GM19468 (cell line): Measurements from ENCODE around the gene PEPD.
A peak's percentile ranks its signal among the peaks of the same experiment; 100 is the strongest.
"Not testable (repeated sequence)": the region's sequence is repeated elsewhere in the genome, so short reads cannot be mapped to it uniquely, and the experiment has no call there.

Experiments
- ATAC-seq: cut with Tn5 transposase; IDR thresholded peaks from one replicate; pipeline ENCODE4 v1.9.1; 2021; ENCODE audit warnings: mild to moderate bottlenecking, moderate library complexity, moderate number of reproducible peaks; ENCODE audit not compliant: unreplicated experiment; ENCODE audit errors: extremely low read depth

PEPD gene

GRCh38 chr19:33521480-33522370 is at the start of gene PEPD:
Gene PEPD, minus strand, starts transcription at chr19:33521791. Its CDS starts 31 bp downstream, at chr19:33521760.
- peak; percentile 61 for ATAC-seq

- no peak for ATAC-seq
Measured at GRCh38 chr19:33569821-33570220, 48.2 kb upstream of the PEPD start.

GRCh38 chr19:33568706-33569105 is 47.1 kb upstream of the PEPD start:
- ATAC-seq = no peak

GRCh38 chr19:33564836-33565338 is 43.3 kb upstream of the PEPD start:
- no peak for ATAC-seq

GRCh38 chr19:33562636-33563035 is 41.0 kb upstream of the PEPD start:
- ATAC-seq = no peak

- not testable (repeated sequence) for ATAC-seq
Measured at GRCh38 chr19:33561666-33562065, 40.1 kb upstream of the PEPD start.

- no peak for ATAC-seq
Measured at GRCh38 chr19:33561261-33561660, 39.7 kb upstream of the PEPD start.

- no peak for ATAC-seq
Measured at GRCh38 chr19:33559996-33560395, 38.4 kb upstream of the PEPD start.

GRCh38 chr19:33558856-33559255 is 37.3 kb upstream of the PEPD start:
- no peak for ATAC-seq

GRCh38 chr19:33558151-33558550 is 36.6 kb upstream of the PEPD start:
- ATAC-seq = no peak

GRCh38 chr19:33557720-33558119 is 36.1 kb upstream of the PEPD start:
- ATAC-seq = no peak

- ATAC-seq = no peak
Measured at GRCh38 chr19:33557196-33557595, 35.6 kb upstream of the PEPD start.

GRCh38 chr19:33556261-33556660 is 34.7 kb upstream of the PEPD start:
- ATAC-seq = no peak

GRCh38 chr19:33555726-33556125 is 34.1 kb upstream of the PEPD start:
- ATAC-seq = not testable (repeated sequence)

- no peak for ATAC-seq
Measured at GRCh38 chr19:33554821-33555220, 33.2 kb upstream of the PEPD start.

- no peak for ATAC-seq
Measured at GRCh38 chr19:33554391-33554790, 32.8 kb upstream of the PEPD start.

GRCh38 chr19:33553530-33554310 is 32.1 kb upstream of the PEPD start:
- ATAC-seq = no peak

- no peak for ATAC-seq
Measured at GRCh38 chr19:33552928-33553279, 31.3 kb upstream of the PEPD start.

- ATAC-seq = no peak
Measured at GRCh38 chr19:33552191-33552927, 30.8 kb upstream of the PEPD start.

- ATAC-seq = no peak
Measured at GRCh38 chr19:33551676-33552075, 30.1 kb upstream of the PEPD start.
